HAP-1 (cell line): Measurements from ENCODE around the gene SPACA4.
"Not testable (repeated sequence)": the region's sequence is repeated elsewhere in the genome, so short reads cannot be mapped to it uniquely, and the experiment has no call there.

Experiments used
- DNase-seq, 2 experiments: peaks; one replicate each; pipeline ENCODE4 v3.0.0-alpha.2; 2016 to 2020; ENCODE audit warnings: low spot score in 2 of 2
- H3K27me3 ChIP-seq: fragments of 250-450 bp; sonication (Bioruptor Pico); 2 replicates; pipeline ENCODE4 v1.5.1; 2020; ENCODE audit warnings: low read depth, mild to moderate bottlenecking, moderate library complexity
- H3K36me3 ChIP-seq: fragments of 250-450 bp; sonication (Bioruptor Pico); replicated peaks from 2 replicates; pipeline ENCODE4 v1.5.1; 2020; ENCODE audit warnings: mild to moderate bottlenecking
- H3K4me1 ChIP-seq: fragments of 250-450 bp; sonication (Bioruptor Pico); 2 replicates; pipeline ENCODE4 v1.5.1; 2020; ENCODE audit warnings: mild to moderate bottlenecking
- H3K4me3 ChIP-seq: fragments of 250-450 bp; sonication (Bioruptor Pico); 2 replicates; pipeline ENCODE4 v1.5.1; 2020; ENCODE audit warnings: mild to moderate bottlenecking, moderate library complexity
- H3K9me3 ChIP-seq: fragments of 250-450 bp; sonication (Bioruptor Pico); 2 replicates; pipeline ENCODE4 v1.5.1; 2020; ENCODE audit warnings: mild to moderate bottlenecking, moderate library complexity
- in situ Hi-C: fragments of 300-500 bp; cut with MboI; formaldehyde crosslinking; loops from 3 replicates; pipeline ENCODE4 v1.14.3; 2020; ENCODE audit warnings: low sequenced_read_pairs, inconsistent platforms, mixed read lengths

The SPACA4 gene

GRCh38 chr19:48630296-48631063 is 23.9 kb downstream of the SPACA4 start:
- Histone ChIP-seq H3K27me3 (no peaks in the 10 kb centered on the region), H3K4me3 (no peak overlapping the region), H3K36me3 (peaks cover 45% of the 10 kb centered on the region), H3K4me1 (peaks cover 24% of the 10 kb centered on the region), H3K9me3 (no peaks in the 10 kb centered on the region)
- peak in 1 of 2 experiments; percentile 21 for DNase-seq
- in situ Hi-C loops: no loop called here

GRCh38 chr19:48631225-48631624 is 24.7 kb downstream of the SPACA4 start:
- peaks cover 43% of the 10 kb centered on the region for H3K36me3 ChIP-seq
- H3K9me3 ChIP-seq: no peaks in the 10 kb centered on the region
- peaks cover 24% of the 10 kb centered on the region for H3K4me1 ChIP-seq
- DNase-seq: peak in 1 of 2 experiments; percentile 20
- no peaks in the 10 kb centered on the region for H3K27me3 ChIP-seq
- in situ Hi-C loops: no loop called here
- H3K4me3 ChIP-seq: no peak overlapping the region

GRCh38 chr19:48632286-48632685 is 25.7 kb downstream of the SPACA4 start:
- in situ Hi-C loops, DNase-seq, H3K27me3 ChIP-seq, H3K9me3 ChIP-seq, H3K4me3 ChIP-seq: not testable (repeated sequence)
- Histone ChIP-seq H3K36me3 (peaks cover 44% of the 10 kb centered on the region), H3K4me1 (peaks cover 22% of the 10 kb centered on the region)

DNA sequence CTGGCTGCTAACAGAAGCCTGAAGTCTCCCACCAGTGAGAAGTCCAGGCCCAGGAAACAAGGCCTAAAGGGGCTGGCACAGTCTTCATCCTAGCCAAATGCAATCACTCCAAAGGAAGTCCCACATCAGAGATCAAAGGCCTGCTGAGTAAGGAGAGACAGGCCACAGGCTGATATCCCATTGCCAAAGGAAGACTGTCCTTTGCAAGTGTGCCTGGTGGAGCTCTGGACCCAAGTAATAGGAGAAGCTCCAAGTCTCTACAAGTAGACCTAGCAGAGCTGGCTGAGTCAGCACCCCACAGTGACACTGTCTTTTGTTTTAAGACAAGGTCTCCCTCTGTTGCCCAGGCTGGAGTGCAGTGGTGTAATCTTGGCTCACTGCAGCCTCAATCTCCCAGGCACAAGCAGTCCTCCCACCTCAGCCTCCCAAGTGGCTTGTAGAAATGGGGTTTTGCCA is 26.2 kb downstream of the SPACA4 start:
- H3K27me3 ChIP-seq: no peaks in the 10 kb centered on the region
- peaks cover 44% of the 10 kb centered on the region for H3K36me3 ChIP-seq
- peaks cover 22% of the 10 kb centered on the region for H3K4me1 ChIP-seq
- peaks cover 2% of the 10 kb centered on the region; the same call in 1 of the 2 replicates for H3K9me3 ChIP-seq
- in situ Hi-C loops: no loop called here
- no peak for DNase-seq
- H3K4me3 ChIP-seq: no peak overlapping the region

- Histone ChIP-seq H3K9me3 (peaks cover 2% of the 10 kb centered on the region; the same call in 1 of the 2 replicates), H3K4me1 (peaks cover 26% of the 10 kb centered on the region), H3K27me3 (no peaks in the 10 kb centered on the region), H3K36me3 (peaks cover 44% of the 10 kb centered on the region), H3K4me3 (peak overlapping the region; percentile 15)
- DNase-seq: peak in 1 of 2 experiments; percentile 48
- in situ Hi-C loops: no loop called here
Observed at GRCh38 chr19:48633148-48634035, 26.9 kb downstream of the SPACA4 start.

GRCh38 chr19:48634036-48634342 is 27.4 kb downstream of the SPACA4 start:
- H3K36me3 ChIP-seq: peaks cover 44% of the 10 kb centered on the region
- H3K4me1 ChIP-seq: peaks cover 30% of the 10 kb centered on the region
- peak overlapping the region; percentile 15 for H3K4me3 ChIP-seq
- in situ Hi-C loops: no loop called here
- no peaks in the 10 kb centered on the region for H3K27me3 ChIP-seq
- peaks cover 2% of the 10 kb centered on the region; the same call in 1 of the 2 replicates for H3K9me3 ChIP-seq
- DNase-seq: no peak

GRCh38 chr19:48634424-48635262 is 28.1 kb downstream of the SPACA4 start:
- Histone ChIP-seq H3K27me3 (no peaks in the 10 kb centered on the region), H3K4me3 (peak overlapping the region; percentile 23), H3K9me3 (peaks cover 2% of the 10 kb centered on the region; the same call in 1 of the 2 replicates), H3K36me3 (peaks cover 40% of the 10 kb centered on the region), H3K4me1 (peaks cover 30% of the 10 kb centered on the region)
- in situ Hi-C loops: no loop called here
- peak; percentile 98 for DNase-seq

DNA sequence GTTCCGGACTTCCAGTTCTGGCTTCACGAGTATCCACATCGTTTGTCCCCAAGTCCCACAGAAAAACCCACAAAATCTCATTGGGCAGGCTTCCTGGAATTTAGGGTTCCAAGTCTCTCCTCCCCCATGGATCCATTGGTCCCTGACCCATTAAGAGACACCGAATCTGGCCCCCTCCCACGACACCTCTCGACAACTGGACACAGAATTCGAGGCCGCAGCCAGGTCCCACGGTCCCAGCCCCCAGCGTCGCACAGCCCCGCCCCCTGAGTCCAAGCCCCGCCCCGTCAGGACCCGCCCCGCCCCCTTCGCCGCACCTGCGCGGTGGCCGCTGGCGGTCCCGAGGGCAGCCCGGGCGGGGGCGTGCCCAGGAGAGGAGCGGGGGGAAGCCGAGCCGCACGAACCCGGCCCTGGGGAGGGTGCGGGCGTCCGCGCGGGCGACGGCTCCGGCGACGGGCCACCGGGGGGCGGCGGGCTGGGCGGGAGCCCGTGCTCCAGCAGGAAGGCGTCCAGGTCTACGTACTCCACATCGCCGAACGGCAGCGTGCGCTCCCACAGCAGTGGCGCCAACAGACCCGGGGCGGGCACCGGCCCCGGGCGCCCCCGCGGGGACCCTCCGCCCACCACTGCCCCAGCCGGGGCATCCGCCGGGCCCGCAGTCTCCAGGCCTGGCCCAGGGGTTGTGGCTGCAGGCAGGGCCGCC is 28.9 kb downstream of the SPACA4 start:
- peak; percentile 56 to 83 for DNase-seq

GRCh38 chr19:48635966-48636858 is 29.7 kb downstream of the SPACA4 start:
- in situ Hi-C loops: no loop called here

More for the DNA sequence above, 28.9 kb downstream of the SPACA4 start:
- Histone ChIP-seq H3K4me3 (peak overlapping the region; percentile 66), H3K9me3 (peaks cover 2% of the 10 kb centered on the region; the same call in 1 of the 2 replicates), H3K4me1 (peaks cover 30% of the 10 kb centered on the region), H3K36me3 (peaks cover 32% of the 10 kb centered on the region), H3K27me3 (no peaks in the 10 kb centered on the region)
- in situ Hi-C loops: no loop called here

DNA sequence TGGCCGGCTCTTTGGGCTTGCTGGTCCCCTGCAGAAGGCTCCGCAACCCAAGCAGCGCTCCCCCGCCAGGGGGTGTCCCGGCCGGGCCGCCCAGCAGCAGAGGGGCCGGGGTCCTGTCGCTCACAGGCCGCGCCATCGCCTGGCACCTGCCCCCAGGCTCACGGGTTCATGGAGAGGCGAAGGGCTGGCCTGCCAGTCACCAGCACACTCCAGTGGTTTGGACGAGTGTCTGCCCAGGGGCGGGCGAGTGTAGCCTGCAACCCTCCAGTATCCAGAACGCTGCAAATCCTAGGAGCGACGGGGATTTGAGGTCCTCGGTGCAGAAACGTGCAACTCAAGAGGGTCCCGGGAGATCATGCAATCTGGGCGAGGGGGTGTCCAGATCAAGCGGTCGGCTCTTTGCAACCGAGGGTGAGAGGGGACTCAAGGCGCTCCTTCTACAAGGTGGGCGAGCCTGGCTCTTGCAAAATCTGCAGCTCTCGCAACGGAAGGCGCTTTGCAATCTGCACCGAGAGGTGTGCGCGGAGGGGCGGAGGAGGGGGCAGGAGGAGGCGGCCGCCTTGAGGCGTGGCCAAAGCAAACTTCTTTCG is 30.4 kb downstream of the SPACA4 start, which contains the start of gene DBP:
DBP (minus strand) TSS at position 521 of the 590 bp plus-strand sequence; CDS start at position 136, 385 bp downstream.
- peak within 1 kb of the TSS; percentile 66 for H3K4me3 ChIP-seq
- no peaks in the 10 kb centered on the region for H3K27me3 ChIP-seq
- in situ Hi-C loops: no loop called here
- H3K4me1 ChIP-seq: peaks cover 30% of the 10 kb centered on the region
- H3K9me3 ChIP-seq: peaks cover 2% of the 10 kb centered on the region; the same call in 1 of the 2 replicates
- no peak for DNase-seq
- H3K36me3 ChIP-seq: peaks cover 19% of the 10 kb centered on the region

More at GRCh38 chr19:48635966-48636858, 29.7 kb downstream of the SPACA4 start:
- no peaks in the 10 kb centered on the region for H3K27me3 ChIP-seq
- DNase-seq: peak in 1 of 2 experiments; percentile 62
- peaks cover 30% of the 10 kb centered on the region for H3K4me1 ChIP-seq
- H3K9me3 ChIP-seq: peaks cover 2% of the 10 kb centered on the region; the same call in 1 of the 2 replicates
- H3K36me3 ChIP-seq: peaks cover 24% of the 10 kb centered on the region
- peak overlapping the region; percentile 66 for H3K4me3 ChIP-seq

DNA sequence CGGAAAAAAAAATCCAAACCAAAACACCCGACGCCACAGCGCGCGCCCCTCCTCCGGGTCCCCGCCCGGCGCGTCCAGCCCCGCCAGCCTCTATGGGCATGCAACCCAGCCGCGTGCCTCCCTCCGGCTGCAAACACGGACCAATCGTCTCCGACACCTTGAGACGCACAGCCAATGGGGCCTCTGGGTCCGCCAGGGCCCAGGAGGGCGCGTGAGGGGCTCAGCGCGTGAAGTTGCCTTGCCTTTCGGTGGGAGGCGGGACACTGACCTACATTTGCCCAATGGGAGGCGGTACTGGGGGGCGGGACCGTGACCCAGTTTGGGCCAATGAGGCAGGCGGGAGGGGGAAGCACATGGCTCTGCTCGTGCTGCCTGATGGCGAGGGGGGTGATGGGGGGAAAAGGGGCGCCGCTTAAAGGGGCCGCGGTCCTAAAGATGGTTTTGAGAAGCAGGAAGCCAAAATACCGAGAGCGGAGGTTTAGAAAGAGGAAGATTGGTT is 31.0 kb downstream of the SPACA4 start:
- Histone ChIP-seq H3K4me1 (peaks cover 30% of the 10 kb centered on the region), H3K27me3 (no peaks in the 10 kb centered on the region), H3K36me3 (peaks cover 16% of the 10 kb centered on the region), H3K4me3 (peak overlapping the region; percentile 66), H3K9me3 (peaks cover 2% of the 10 kb centered on the region; the same call in 1 of the 2 replicates)
- in situ Hi-C loops: no loop called here
- peak; percentile 99 to 100 for DNase-seq
